ENCODE data around the gene SMYD3.

The SMYD3 gene

DNA sequence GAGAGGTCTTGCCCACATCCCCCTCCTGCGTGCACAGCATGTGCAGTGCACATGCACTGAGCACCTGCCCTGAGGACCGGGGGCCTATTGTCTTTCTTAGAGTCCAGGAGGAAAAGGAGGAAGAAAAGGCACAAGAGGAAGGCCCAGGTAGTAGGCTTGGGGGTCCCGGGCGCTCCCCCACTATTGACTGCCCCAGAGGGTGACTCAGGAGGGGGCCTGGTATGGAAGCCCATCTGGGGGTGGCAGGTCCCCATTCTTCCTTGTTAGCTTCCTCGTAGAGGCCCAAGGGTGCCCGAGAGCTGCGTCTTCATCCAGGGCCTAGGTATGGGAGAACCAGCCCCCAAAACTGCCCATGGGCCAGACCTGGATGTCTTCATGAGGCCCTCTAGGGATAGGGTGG is 4.1 kb upstream of the SMYD3 start:
- H3K27me3 ChIP-seq = no peaks in the 10 kb centered on the region
- H3K9me3 ChIP-seq (replicated peaks in 1 of 11) = peaks cover 35 to 49% (median 44%) of the 10 kb centered on the region in 11 experiments
- no peaks in the 10 kb centered on the region for H4K20me1 ChIP-seq
- 0 out of 22 replicates have a peak, but pooled peaks cover 0 to 3% (median 0%) of the 10 kb centered on the region in 11 experiments for H3K36me3 ChIP-seq
- H3K9ac ChIP-seq = no peak overlapping the region
- no peak overlapping the region for H3K4me2 ChIP-seq
- TF ChIP-seq Cebpa-rat (IDR thresholded peaks at IDR 0.05) = no peak
- peaks cover 2 to 9% (median 7%) of the 10 kb centered on the region in 10 experiments for H3K4me1 ChIP-seq
- no peak overlapping the region for H3K27ac ChIP-seq
- no peak overlapping the region for H3K4me3 ChIP-seq

DNA sequence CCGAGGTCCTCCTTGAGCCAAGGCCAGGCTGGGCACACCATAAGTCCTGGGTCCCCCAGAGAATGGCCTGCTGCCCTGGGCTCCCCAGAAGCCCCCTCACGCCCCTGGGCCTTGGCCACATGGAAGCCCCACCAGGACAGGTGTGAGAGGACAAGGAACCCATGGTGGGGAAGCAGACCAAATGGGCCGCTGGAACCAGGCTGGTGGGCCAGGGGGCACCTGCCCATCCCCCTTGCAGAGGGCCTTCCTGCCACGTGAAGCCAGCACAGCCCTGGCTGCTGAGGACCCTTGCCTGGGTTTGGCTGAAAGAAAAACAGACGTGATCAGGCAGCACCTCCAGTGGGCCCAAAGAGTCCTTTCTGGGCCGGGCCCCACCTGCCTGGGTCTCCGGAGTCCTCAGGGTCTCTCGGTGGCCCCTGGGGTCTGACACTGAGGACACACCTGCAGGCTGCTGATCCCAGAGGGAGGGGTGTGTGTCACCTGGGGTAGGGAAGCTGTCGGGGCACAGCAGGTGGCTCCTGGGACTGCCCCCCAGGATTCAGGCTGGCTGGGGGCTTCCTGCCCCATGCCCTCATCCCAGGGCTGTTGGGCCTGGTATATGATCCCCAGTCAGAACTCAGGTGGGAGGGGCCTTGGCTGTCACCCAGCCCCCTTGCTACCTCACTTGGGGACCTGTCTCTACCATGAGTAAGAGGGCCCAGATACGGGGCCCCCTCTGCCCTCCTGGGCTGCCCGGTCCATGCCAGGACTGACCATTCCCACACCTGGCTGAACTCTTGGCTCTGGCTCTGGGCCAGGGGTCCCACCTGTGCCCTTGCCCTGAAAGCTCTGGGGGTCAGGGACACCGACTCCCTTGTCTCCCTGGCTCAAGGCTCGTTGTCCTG is 3.3 kb upstream of the SMYD3 start:
- Histone ChIP-seq H4K20me1 (0 out of 22 replicates have a peak, but pooled peaks cover 0 to 2% (median 0%) of the 10 kb centered on the region in 11 experiments), H3K4me3 (no peak overlapping the region), H3K4me2 (no peak overlapping the region), H3K4me1 (peaks cover 7 to 18% (median 14%) of the 10 kb centered on the region in 10 experiments), H3K36me3 (0 out of 22 replicates have a peak, but pooled peaks cover 0 to 3% (median 0%) of the 10 kb centered on the region in 11 experiments), H3K27ac (no peak overlapping the region), H3K27me3 (no peaks in the 10 kb centered on the region), H3K9me3 (replicated peaks in 1 of 11) (peaks cover 27 to 40% (median 36%) of the 10 kb centered on the region in 11 experiments), H3K9ac (no peak overlapping the region)
- TF ChIP-seq Cebpa-rat (IDR thresholded peaks at IDR 0.05) = no peak

DNA sequence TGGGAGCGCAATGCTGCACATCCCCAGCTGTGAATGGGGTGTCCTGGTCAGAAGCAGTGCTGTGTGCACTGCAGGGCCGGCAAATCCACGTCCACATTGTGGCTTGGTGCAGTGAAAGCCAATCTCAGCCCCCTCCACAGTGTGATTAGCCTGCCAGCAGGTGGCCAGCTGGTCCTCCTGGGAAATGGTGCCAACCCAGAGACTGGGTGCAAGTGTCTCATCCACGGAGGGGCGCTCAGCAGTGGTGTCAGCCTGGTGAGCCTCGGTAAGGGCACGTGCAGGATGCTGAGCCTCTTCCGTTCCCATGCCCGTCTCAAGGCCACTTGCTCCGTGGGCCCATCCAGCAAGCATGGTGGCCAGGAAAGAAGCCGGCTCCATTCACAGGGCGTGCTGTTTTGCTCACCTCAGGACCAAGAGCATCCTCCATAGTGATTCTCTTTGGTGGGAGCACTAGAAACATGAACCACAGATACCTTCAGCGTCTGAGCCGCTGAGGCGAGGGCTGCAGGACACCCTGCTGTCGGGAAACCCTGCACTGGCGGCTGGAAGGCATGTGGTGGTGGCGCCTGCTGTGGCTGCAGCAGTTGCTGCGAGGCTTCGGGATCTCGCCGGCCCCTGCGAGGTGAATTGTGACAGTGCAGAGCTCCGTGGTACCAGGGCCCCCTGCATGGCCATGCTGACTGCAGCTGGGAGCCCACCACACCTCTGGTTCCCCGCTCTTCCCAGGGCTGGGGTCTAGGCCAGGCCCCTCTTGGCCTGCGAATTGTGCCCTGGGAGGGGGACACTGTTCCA is 2.0 kb upstream of the SMYD3 start:
- no peak overlapping the region for H3K4me2 ChIP-seq
- H3K9me3 ChIP-seq (replicated peaks in 1 of 11) = peaks cover 14 to 28% (median 23%) of the 10 kb centered on the region in 11 experiments
- no peak overlapping the region for H3K4me3 ChIP-seq
- no peaks in the 10 kb centered on the region for H3K36me3 ChIP-seq
- H3K27me3 ChIP-seq = no peaks in the 10 kb centered on the region
- H3K9ac ChIP-seq = no peak overlapping the region
- peaks cover 7 to 24% (median 16%) of the 10 kb centered on the region in 10 experiments for H3K4me1 ChIP-seq
- no peak for TF ChIP-seq Cebpa-rat (IDR thresholded peaks at IDR 0.05)
- H4K20me1 ChIP-seq = 0 out of 22 replicates have a peak, but pooled peaks cover 0 to 7% (median 0%) of the 10 kb centered on the region in 11 experiments
- no peak overlapping the region for H3K27ac ChIP-seq

DNA sequence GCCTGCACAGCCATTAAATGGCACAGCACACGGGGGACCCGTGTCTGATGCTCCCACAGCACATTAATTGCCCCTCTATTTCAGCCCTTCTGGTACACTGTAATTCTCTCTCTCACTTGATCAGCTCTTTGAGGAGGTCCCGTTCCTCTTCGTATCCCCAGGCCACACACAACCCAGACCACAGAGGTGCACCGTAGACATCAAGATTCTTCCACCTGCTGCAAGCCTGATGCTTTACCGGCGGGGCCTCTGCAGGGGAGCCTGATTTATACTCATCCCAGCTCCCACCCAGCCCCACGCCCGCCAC is 759 bp downstream of the SMYD3 start:
- Histone ChIP-seq H3K4me3 (peak overlapping the region; percentile 80 to 88 (median 82)), H4K20me1 (peaks cover 0 to 7% (median 0%) of the 10 kb centered on the region in 11 experiments; a peak in 1 of 22 replicates), H3K9me3 (replicated peaks in 1 of 11) (peaks cover 0 to 5% (median 0%) of the 10 kb centered on the region in 11 experiments; a peak in 2 of 22 replicates), H3K36me3 (peaks cover 0 to 22% (median 11%) of the 10 kb centered on the region in 11 experiments; a peak in 13 of 22 replicates), H3K4me2 (peak overlapping the region; percentile 88 to 99 (median 95)), H3K27me3 (no peaks in the 10 kb centered on the region), H3K4me1 (peaks cover 7 to 24% (median 16%) of the 10 kb centered on the region in 10 experiments), H3K27ac (peak overlapping the region in 7 of 11 experiments; percentile 35 to 67 (median 56); a peak in 8 of 22 replicates), H3K9ac (peak overlapping the region; percentile 69 to 83 (median 77))
- TF ChIP-seq Cebpa-rat (IDR thresholded peaks at IDR 0.05) = no peak

DNA sequence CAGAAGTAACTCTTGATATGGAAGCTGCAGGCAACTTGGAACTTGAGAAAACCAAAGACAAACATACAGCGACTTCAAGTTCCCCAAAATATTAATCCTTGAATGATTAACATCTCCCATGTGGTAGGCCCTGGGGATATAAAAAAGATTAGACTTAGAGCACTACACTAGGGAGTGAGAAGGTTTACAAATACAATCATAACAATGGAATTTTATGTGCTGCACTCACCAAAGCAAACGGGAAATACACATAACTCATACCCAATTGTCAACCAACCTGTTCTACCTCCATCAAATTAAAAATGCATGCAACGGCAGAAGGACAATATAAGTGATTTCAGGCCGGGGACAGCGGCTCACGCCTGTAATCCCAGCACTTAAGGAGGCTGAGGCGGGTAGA is 3.7 kb downstream of the SMYD3 start:
- H3K9ac ChIP-seq = no peak overlapping the region

DNA sequence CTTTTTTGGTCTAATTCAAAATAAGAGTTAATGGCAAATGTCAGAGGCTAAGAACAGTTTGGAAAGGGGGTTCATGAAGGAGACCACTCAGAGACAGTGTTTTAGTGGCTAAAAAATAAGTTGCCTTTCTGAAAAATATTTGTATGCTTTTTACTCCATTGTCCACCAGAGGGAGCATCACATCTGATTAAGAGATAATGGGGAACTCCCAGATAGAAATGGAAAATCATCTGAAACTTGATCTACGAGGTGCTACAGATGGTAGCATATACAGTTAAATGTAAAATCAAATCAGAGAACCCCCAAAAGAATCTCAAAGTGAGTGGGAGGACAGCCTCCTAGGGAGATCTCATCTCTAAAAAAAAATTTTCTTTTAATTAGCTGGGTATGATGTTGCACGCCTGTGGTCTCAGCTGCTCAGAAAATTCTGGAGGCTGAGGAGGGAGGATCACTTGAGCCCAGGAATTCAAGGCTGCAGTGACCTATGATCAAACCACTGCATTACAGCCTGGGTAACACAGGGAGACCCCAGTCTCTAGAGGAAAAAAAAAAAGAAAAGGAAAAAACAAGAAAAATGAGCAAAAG is 9.7 kb downstream of the SMYD3 start:
- Histone ChIP-seq H3K36me3 (peaks cover 0 to 27% (median 12%) of the 10 kb centered on the region in 11 experiments; a peak in 12 of 22 replicates), H3K27ac (no peak overlapping the region)
- no peak for TF ChIP-seq Cebpa-rat (IDR thresholded peaks at IDR 0.05)

More for the DNA sequence above, 3.7 kb downstream of the SMYD3 start:
- Histone ChIP-seq H3K36me3 (peaks cover 0 to 38% (median 15%) of the 10 kb centered on the region in 11 experiments; a peak in 13 of 22 replicates), H3K4me3 (no peak overlapping the region), H4K20me1 (peaks cover 0 to 7% (median 0%) of the 10 kb centered on the region in 11 experiments; a peak in 1 of 22 replicates), H3K4me1 (peaks cover 7 to 24% (median 16%) of the 10 kb centered on the region in 10 experiments), H3K27ac (no peak overlapping the region), H3K4me2 (no peak overlapping the region), H3K9me3 (replicated peaks in 1 of 11) (peaks cover 0 to 9% (median 0%) of the 10 kb centered on the region in 11 experiments; a peak in 3 of 22 replicates), H3K27me3 (no peaks in the 10 kb centered on the region)
- no peak for TF ChIP-seq Cebpa-rat (IDR thresholded peaks at IDR 0.05)

DNA sequence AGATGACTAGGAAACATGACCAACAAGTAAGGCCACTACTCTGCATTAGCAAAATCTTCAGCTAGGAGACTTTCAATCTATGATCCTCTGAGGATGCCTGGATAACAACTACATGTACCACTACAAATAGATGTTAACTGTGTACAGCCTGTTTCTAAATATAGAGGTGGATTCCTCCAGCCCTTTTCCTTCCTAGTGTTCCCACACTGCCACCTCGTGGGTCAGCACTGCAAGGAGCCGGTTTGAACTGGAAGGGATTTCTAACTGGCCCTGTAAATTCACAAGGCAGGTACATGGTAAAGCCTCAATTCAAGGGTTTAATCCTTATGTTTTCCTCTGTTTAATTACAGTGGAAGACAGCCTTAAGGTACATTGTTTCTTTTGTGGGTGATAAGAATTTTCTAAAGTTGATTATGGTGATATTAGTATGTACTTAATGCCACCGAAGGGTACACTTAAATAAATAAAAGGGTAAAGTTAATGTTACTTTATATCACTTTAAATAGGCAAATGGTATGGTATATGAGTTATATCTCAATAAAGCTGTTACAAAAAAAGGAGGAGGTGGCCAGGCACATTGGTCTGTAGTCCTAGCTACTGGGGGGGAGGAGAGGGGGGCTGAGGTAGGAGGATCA is 14.4 kb downstream of the SMYD3 start:
- no peak for TF ChIP-seq Cebpa-rat (IDR thresholded peaks at IDR 0.05)
- H4K20me1 ChIP-seq = peaks cover 0 to 18% (median 4%) of the 10 kb centered on the region in 11 experiments; a peak in 7 of 22 replicates
- H3K27ac ChIP-seq = no peak overlapping the region
- H3K27me3 ChIP-seq = no peaks in the 10 kb centered on the region
- H3K4me3 ChIP-seq = no peak overlapping the region
- H3K4me2 ChIP-seq = peak overlapping the region in 3 of 11 experiments; percentile 9 to 22 (median 19); a peak in 3 of 22 replicates
- no peaks in the 10 kb centered on the region for H3K9me3 ChIP-seq (replicated peaks in 1 of 11)
- peaks cover 0 to 13% (median 8%) of the 10 kb centered on the region in 10 experiments; a peak in 10 of 20 replicates for H3K4me1 ChIP-seq
- H3K9ac ChIP-seq = peak overlapping the region in 2 of 11 experiments; percentile 1 to 29; a peak in 2 of 22 replicates
- peaks cover 0 to 7% (median 0%) of the 10 kb centered on the region in 11 experiments; a peak in 2 of 22 replicates for H3K36me3 ChIP-seq

More for the DNA sequence above, 9.7 kb downstream of the SMYD3 start:
- Histone ChIP-seq H4K20me1 (peaks cover 0 to 16% (median 0%) of the 10 kb centered on the region in 11 experiments; a peak in 5 of 22 replicates), H3K27me3 (no peaks in the 10 kb centered on the region), H3K4me2 (no peak overlapping the region), H3K9me3 (replicated peaks in 1 of 11) (peaks cover 0 to 4% (median 0%) of the 10 kb centered on the region in 11 experiments; a peak in 3 of 22 replicates), H3K9ac (no peak overlapping the region), H3K4me3 (no peak overlapping the region), H3K4me1 (peaks cover 0 to 10% (median 5%) of the 10 kb centered on the region in 10 experiments; a peak in 10 of 20 replicates)

DNA sequence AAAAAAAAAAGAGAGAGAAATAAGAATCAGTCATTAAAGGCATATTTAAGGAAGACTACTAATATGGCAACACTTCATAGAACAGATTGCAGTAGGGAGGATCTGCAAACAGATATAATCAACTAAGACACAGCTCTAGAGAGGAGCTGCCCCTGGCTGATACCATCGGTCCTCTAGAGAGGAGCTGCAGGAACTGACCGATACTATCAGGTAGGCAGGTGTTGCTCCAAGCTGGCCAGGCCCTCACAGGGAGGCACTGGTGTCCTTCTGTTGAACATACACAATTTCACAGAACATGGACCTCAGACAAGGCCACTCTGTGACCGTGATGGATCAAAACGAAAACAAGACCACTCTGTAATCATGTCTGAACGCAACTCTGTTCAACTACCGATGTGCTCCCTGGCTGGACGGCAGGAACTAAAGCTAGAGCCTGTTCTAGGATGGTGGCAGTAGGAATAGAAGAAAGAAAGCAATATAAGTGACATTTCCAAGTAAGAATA is 15.5 kb downstream of the SMYD3 start:
- H3K4me2 ChIP-seq = no peak overlapping the region
- no peak overlapping the region for H3K9ac ChIP-seq
- H3K27me3 ChIP-seq = no peaks in the 10 kb centered on the region
- H4K20me1 ChIP-seq = peaks cover 0 to 18% (median 4%) of the 10 kb centered on the region in 11 experiments; a peak in 7 of 22 replicates
- no peak overlapping the region for H3K27ac ChIP-seq
- peaks cover 0 to 13% (median 8%) of the 10 kb centered on the region in 10 experiments; a peak in 10 of 20 replicates for H3K4me1 ChIP-seq
- no peak for TF ChIP-seq Cebpa-rat (IDR thresholded peaks at IDR 0.05)
- H3K9me3 ChIP-seq (replicated peaks in 1 of 11) = no peaks in the 10 kb centered on the region
- no peak overlapping the region for H3K4me3 ChIP-seq
- peaks cover 0 to 7% (median 0%) of the 10 kb centered on the region in 11 experiments; a peak in 2 of 22 replicates for H3K36me3 ChIP-seq

Measured in BLaER1 treated with 17β-estradiol and CSF1 and Interleukin-3, amounts not matched to agents 10 nM and 100 nM (cell line).